Bronchial epithelial cell (primary cell): ENCODE measurements around the gene SLC16A1. TPM values are rescaled to one million over a fixed set of nuclear protein-coding genes. Genes with fewer than 3 reads are reported as not detected.
"Not testable (repeated sequence)": the region's sequence is repeated elsewhere in the genome, so short reads cannot be mapped to it uniquely, and the experiment has no call there.

Experiments used
- DNase-seq: peaks from one replicate; pipeline ENCODE4 v3.0.0-alpha.2; 2010; ENCODE audit warnings: low read depth
- FAIRE-seq: peaks from 2 replicates; lab custom pipeline; 2011; peaks lifted over from hg19 to GRCh38; lab: Jason Lieb, UNC
- H3K27me3 ChIP-seq: 2 replicates; pipeline ENCODE4 v1.5.1; 2011; ENCODE audit warnings: low read length; ENCODE audit not compliant: control insufficient read depth, insufficient read depth
- H3K36me3 ChIP-seq: 2 replicates; pipeline ENCODE4 v1.5.1; 2011; ENCODE audit warnings: low read length; ENCODE audit not compliant: control insufficient read depth, insufficient read depth
- H3K4me3 ChIP-seq: 2 replicates; pipeline ENCODE4 v1.5.1; 2011; ENCODE audit warnings: mild to moderate bottlenecking, low read depth, low read length, control low read depth
- CTCF ChIP-seq: IDR thresholded peaks from 2 replicates; pipeline ENCODE4 v1.5.1; 2011; ENCODE audit warnings: mild to moderate bottlenecking, moderate library complexity, low read length, control low read depth, inconsistent platforms; ENCODE audit not compliant: insufficient read depth, severe bottlenecking
- total RNA-seq: library from RNA; depleted of rRNA; stranded (reverse); fragments of >200 nt; gene quantifications from 2 replicates; pipeline ENCODE4 v1.2.1, GENCODE V29; 2014

The SLC16A1 gene
- total RNA-seq, 1 donor from 2014 or later = 213 TPM

- no peak for FAIRE-seq
- no peaks in the 10 kb centered on the region for H3K36me3 ChIP-seq
- H3K4me3 ChIP-seq = no peak overlapping the region
- no peak for TF ChIP-seq CTCF
- H3K27me3 ChIP-seq = no peaks in the 10 kb centered on the region
- no peak for DNase-seq
These were observed 62.5 kb downstream of the SLC16A1 start for GRCh38 chr1:112893288-112894009.

- not testable (repeated sequence) for H3K36me3 ChIP-seq, DNase-seq, H3K4me3 ChIP-seq, H3K27me3 ChIP-seq, FAIRE-seq
These were observed 66.1 kb downstream of the SLC16A1 start for GRCh38 chr1:112889906-112890305.

- DNase-seq = no peak
- TF ChIP-seq CTCF = no peak
- Histone ChIP-seq H3K27me3 (no peaks in the 10 kb centered on the region), H3K4me3 (no peak overlapping the region), H3K36me3 (no peaks in the 10 kb centered on the region)
- FAIRE-seq = no peak
These were observed 66.8 kb downstream of the SLC16A1 start for GRCh38 chr1:112889052-112889768.

GRCh38 chr1:112888630-112889029 is 67.4 kb downstream of the SLC16A1 start:
- no peak for TF ChIP-seq CTCF
- Histone ChIP-seq H3K36me3 (no peaks in the 10 kb centered on the region), H3K27me3 (no peaks in the 10 kb centered on the region), H3K4me3 (no peak overlapping the region)
- no peak for FAIRE-seq
- DNase-seq = no peak

- Histone ChIP-seq H3K36me3 (no peaks in the 10 kb centered on the region), H3K4me3 (no peak overlapping the region), H3K27me3 (no peaks in the 10 kb centered on the region)
- FAIRE-seq (peak; percentile 43), DNase-seq (no peak)
- no peak for TF ChIP-seq CTCF
These were observed 68.3 kb downstream of the SLC16A1 start for GRCh38 chr1:112887599-112888283.

GRCh38 chr1:112884996-112885395 is 71.0 kb downstream of the SLC16A1 start:
- H3K27me3 ChIP-seq, H3K4me3 ChIP-seq, DNase-seq, H3K36me3 ChIP-seq, FAIRE-seq: not testable (repeated sequence)
